IMR-90 (cell line): ENCODE data around the gene DNAJB8. TPM values are rescaled to one million over a fixed set of nuclear protein-coding genes. Genes with fewer than 3 reads are reported as not detected.

Experiments used
- ATAC-seq: fragments of 200-7000 bp; cut with Tn5 transposase; 2 replicates; pipeline ENCODE4 v1.9.1; 2020; ENCODE audit warnings: low read depth, mild to moderate bottlenecking, moderate library complexity
- BruUV-seq: library from RNA; stranded (reverse); fragments of 400-500 nt; replicated peaks from 2 replicates; lab custom pipeline; 2021; lab: Mats Ljungman, UMichigan
- CTCF ChIA-PET: fragments of 300-600 bp; formaldehyde crosslinking; extraction: SDS; loops from one replicate; lab custom pipeline; 2021; ENCODE audit warnings: antibody characterized with exemption; lab: Yijun Ruan, JAX
- POLR2A ChIA-PET: fragments of 300-600 bp; sonication (Branson Sonifier 250); formaldehyde crosslinking; loops from one replicate; lab custom pipeline; 2022; ENCODE audit warnings: antibody characterized with exemption; ENCODE audit not compliant: unreplicated experiment; lab: Charles Lee
- DNase-seq: peaks from one replicate; pipeline ENCODE4 v3.0.0; 2013
- H2AFZ ChIP-seq: replicated peaks from 2 replicates; pipeline ENCODE3; 2013; ENCODE audit warnings: low read length, mild to moderate bottlenecking; ENCODE audit not compliant: poor library complexity
- H2AK5ac ChIP-seq: 2 replicates; pipeline ENCODE4 v1.6.1; 2013; ENCODE audit warnings: low read depth, low read length, inconsistent platforms
- H2AK9ac ChIP-seq: replicated peaks from 2 replicates; pipeline ENCODE3; 2013; ENCODE audit warnings: mild to moderate bottlenecking, low read depth, low read length, moderate library complexity; ENCODE audit not compliant: poor library complexity
- H2BK120ac ChIP-seq: 2 replicates; pipeline ENCODE4 v1.6.1; 2013; ENCODE audit warnings: low read depth, low read length, inconsistent platforms
- H2BK15ac ChIP-seq: 3 replicates; pipeline ENCODE4 v1.6.1; 2013; ENCODE audit warnings: low read depth, low read length, inconsistent platforms
- H2BK20ac ChIP-seq: 2 replicates; pipeline ENCODE4 v1.6.1; 2013; ENCODE audit warnings: low read depth, mild to moderate bottlenecking, inconsistent platforms, low read length, moderate library complexity
- H2BK5ac ChIP-seq: 2 replicates; pipeline ENCODE4 v1.6.1; 2013; ENCODE audit warnings: mild to moderate bottlenecking, low read depth, low read length, inconsistent platforms; ENCODE audit not compliant: poor library complexity, severe bottlenecking
- H3K14ac ChIP-seq: replicated peaks from 2 replicates; pipeline ENCODE4 v1.6.1; 2013; ENCODE audit warnings: low read depth, low read length, inconsistent platforms
- H3K18ac ChIP-seq: 2 replicates; pipeline ENCODE4 v1.6.1; 2013; ENCODE audit warnings: low read depth, low read length, control low read depth
- H3K23ac ChIP-seq: 2 replicates; pipeline ENCODE4 v1.6.1; 2013; ENCODE audit warnings: low read depth, low read length, inconsistent platforms
- H3K27ac ChIP-seq: 2 replicates; pipeline ENCODE4 v1.5.1; 2013; ENCODE audit warnings: mild to moderate bottlenecking, control low read depth, low read length; ENCODE audit not compliant: insufficient read depth
- H3K27me3 ChIP-seq: 2 replicates; pipeline ENCODE4 v1.6.1; 2013; ENCODE audit warnings: low read length; ENCODE audit not compliant: control insufficient read depth, insufficient read depth
- H3K36me3 ChIP-seq: 2 replicates; pipeline ENCODE4 v1.6.1; 2013; ENCODE audit warnings: low read length, mixed read lengths; ENCODE audit not compliant: control insufficient read depth, insufficient read depth
- H3K4ac ChIP-seq: 2 replicates; pipeline ENCODE4 v1.6.1; 2013; ENCODE audit warnings: low read depth, low read length, inconsistent platforms
- H3K4me1 ChIP-seq: 2 replicates; pipeline ENCODE4 v1.6.1; 2013; ENCODE audit warnings: low read length, mixed read lengths; ENCODE audit not compliant: control insufficient read depth, insufficient read depth
- H3K4me2 ChIP-seq: 2 replicates; pipeline ENCODE4 v1.6.1; 2013; ENCODE audit warnings: low read depth, mild to moderate bottlenecking, control low read depth, low read length, moderate library complexity
- H3K4me3 ChIP-seq: 2 replicates; pipeline ENCODE4 v1.5.1; 2013; ENCODE audit warnings: low read depth, mild to moderate bottlenecking, control low read depth, low read length, moderate library complexity; ENCODE audit not compliant: insufficient read depth
- H3K56ac ChIP-seq: 2 replicates; pipeline ENCODE4 v1.6.1; 2013; ENCODE audit warnings: low read length, inconsistent platforms; ENCODE audit not compliant: insufficient read depth; ENCODE audit errors: extremely low read depth
- H3K79me1 ChIP-seq, 2 experiments: 2 replicates each; pipeline ENCODE4 v1.6.1; 2013; ENCODE audit warnings: low read length in 2 of 2, inconsistent platforms in 1 of 2, low read depth in 1 of 2
- H3K9ac ChIP-seq: 2 replicates; pipeline ENCODE4 v1.6.1; 2013; ENCODE audit warnings: low read depth, low read length, control low read depth
- H3K9me1 ChIP-seq: 2 replicates; pipeline ENCODE4 v1.6.1; 2013; ENCODE audit warnings: low read length, inconsistent platforms; ENCODE audit not compliant: insufficient read depth
- H3K9me3 ChIP-seq: 2 replicates; pipeline ENCODE4 v1.6.1; 2013; ENCODE audit warnings: low read length; ENCODE audit not compliant: control insufficient read depth, insufficient read depth
- H4K20me1 ChIP-seq: 2 replicates; pipeline ENCODE4 v1.6.1; 2013; ENCODE audit warnings: low read length, inconsistent platforms; ENCODE audit not compliant: insufficient read depth
- H4K5ac ChIP-seq: 2 replicates; pipeline ENCODE4 v1.6.1; 2013; ENCODE audit warnings: mild to moderate bottlenecking, low read depth, low read length, control low read depth
- H4K8ac ChIP-seq, 2 experiments: 2 replicates each; pipeline ENCODE4 v1.6.1; 2013; ENCODE audit warnings: low read depth in 2 of 2, low read length in 2 of 2, control low read depth in 1 of 2, inconsistent platforms in 1 of 2
- H4K91ac ChIP-seq: 2 replicates; pipeline ENCODE4 v1.6.1; 2013; ENCODE audit warnings: low read depth, low read length, inconsistent platforms; ENCODE audit not compliant: insufficient read depth
- CEBPB ChIP-seq: IDR thresholded peaks from 2 replicates; pipeline ENCODE4 v1.6.1; 2012; ENCODE audit warnings: low read depth, low read length, improper control_type of control experiment
- CHD1 ChIP-seq: IDR thresholded peaks from 2 replicates; pipeline ENCODE4 v1.6.1; 2012; ENCODE audit warnings: low read depth, low read length, improper control_type of control experiment
- CTCF ChIP-seq: conservative IDR thresholded peaks from 2 replicates; pipeline ENCODE4 v1.5.1; 2012; ENCODE audit warnings: mild to moderate bottlenecking, low read depth, low read length, improper control_type of control experiment
- MAFK ChIP-seq: IDR thresholded peaks from 2 replicates; pipeline ENCODE4 v1.6.1; 2012; ENCODE audit warnings: low read depth, low read length, improper control_type of control experiment
- RCOR1 ChIP-seq: IDR thresholded peaks from 2 replicates; pipeline ENCODE4 v1.6.1; 2012; ENCODE audit warnings: mild to moderate bottlenecking, low read length, improper control_type of control experiment; ENCODE audit not compliant: insufficient replicate concordance
- WGBS, 2 experiments: methylation state at CpG; one replicate each; pipeline versions ENCODE4 v1.1.5 to v1.1.7; 2013; ENCODE audit warnings: missing lambda C conversion rate in 2 of 2; ENCODE audit not compliant: insufficient read length in 1 of 2; ENCODE audit errors: extremely low coverage in 2 of 2; 5-methylcytosine and 5-hydroxymethylcytosine counted together
- dilution Hi-C: fragments of 300-500 bp; cut with HindIII; formaldehyde crosslinking; loops from one replicate; pipeline ENCODE4 v1.14.3; 2018; ENCODE audit warnings: low sequenced_read_pairs; ENCODE audit not compliant: unreplicated experiment
- in situ Hi-C: fragments of 300-500 bp; cut with MboI; formaldehyde crosslinking; loops from 3 replicates; pipeline ENCODE4 v1.14.3; 2019; ENCODE audit warnings: low sequenced_read_pairs, inconsistent platforms, mixed read lengths
- intact Hi-C: fragments of 100-400 bp; cut with micrococcal nuclease; formaldehyde crosslinking; loops from 2 replicates; pipeline ENCODE4 v1.10.0; 2022
- polyA plus RNA-seq, 3 experiments: library from polyadenylated mRNA; depleted of rRNA; stranded (reverse); fragments of >200 nt; gene quantifications; 2 replicates each; pipeline ENCODE4 v1.2.3, GENCODE V29; 2012; ENCODE audit warnings: low replicate concordance in 1 of 3
- total RNA-seq: library from RNA; depleted of rRNA; stranded (reverse); fragments of >200 nt; gene quantifications from 2 replicates; pipeline ENCODE4 v1.2.3, GENCODE V29; 2012

The DNAJB8 gene
- total and polyA plus RNA-seq, 2 of the 4 experiments (the other 2 are of a cell fraction) = not detected

DNA sequence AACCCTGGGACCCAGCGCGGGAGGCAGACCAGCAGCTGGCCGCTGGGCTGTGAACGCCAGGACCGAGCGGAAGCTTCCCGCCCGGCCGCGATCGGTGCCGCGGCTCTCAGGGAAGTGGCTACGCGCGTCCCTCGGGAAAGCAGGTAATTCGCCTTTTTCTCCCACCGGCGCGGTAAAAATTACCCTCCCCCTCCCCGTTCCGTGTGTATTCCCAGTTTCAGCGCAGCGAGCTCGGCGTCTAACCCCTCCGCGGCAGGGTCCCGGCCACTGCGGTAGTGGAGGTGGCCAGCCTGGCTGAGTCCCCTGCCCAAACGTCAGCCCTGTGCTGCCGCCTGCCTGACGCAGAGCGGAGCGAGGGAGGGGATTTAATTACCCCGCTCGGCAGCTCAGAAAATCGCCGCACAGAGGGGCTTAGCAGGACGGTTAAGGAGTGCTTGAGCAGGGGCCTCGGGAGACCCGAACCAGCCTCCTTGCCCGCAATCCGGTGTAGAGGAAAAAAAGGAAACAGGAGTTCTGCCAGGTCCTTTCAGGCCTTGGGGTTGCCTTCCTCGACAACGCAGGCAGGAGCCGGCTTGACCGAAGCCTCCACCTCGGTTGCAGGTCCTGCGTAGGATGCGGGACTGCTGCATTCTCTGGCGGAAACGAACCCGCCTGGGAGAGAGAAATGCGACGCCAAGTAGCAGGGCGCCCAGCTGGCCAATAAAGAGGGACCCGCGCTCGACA, 23.4 kb upstream of the DNAJB8 start:
- 17% methylated on average over 29 of the region's 61 CpGs; no CpG with 5 or more reads in 1 of the 2 experiments for WGBS, 2 experiments
- Histone ChIP-seq H4K8ac (no peak overlapping the region; a peak in 1 of 4 replicates), H2BK5ac (no peak overlapping the region), H3K4ac (no peak overlapping the region; the same call in 1 of the 2 replicates), H3K23ac (peak overlapping the region; percentile 25; the same call in 1 of the 2 replicates), H4K20me1 (peaks cover 10% of the 10 kb centered on the region; the same call in 1 of the 2 replicates), H2BK15ac (no peak overlapping the region), H3K9me1 (no peaks in the 10 kb centered on the region), H3K27ac (peak overlapping the region; percentile 70), H2AK5ac (no peak overlapping the region), H2AFZ (peak overlapping the region; percentile 93), H4K5ac (no peak overlapping the region), H4K91ac (no peak overlapping the region; the same call in 1 of the 2 replicates), H3K9ac (peak overlapping the region; percentile 79), H3K56ac (no peak overlapping the region), H3K4me2 (peak overlapping the region; percentile 84), H3K27me3 (peaks cover 42% of the 10 kb centered on the region; the same call in 1 of the 2 replicates), H3K14ac (no peak overlapping the region), H3K36me3 (peaks cover 5% of the 10 kb centered on the region), H3K4me3 (peak overlapping the region; percentile 52), H3K18ac (no peak overlapping the region), H3K79me1 (peaks cover 5 to 25% of the 10 kb centered on the region in 2 experiments; a peak in 3 of 4 replicates), H2BK20ac (no peak overlapping the region), H2BK120ac (0 out of 2 replicates have a peak overlapping the region, but pooled peaks have one; percentile 5), H3K9me3 (no peaks in the 10 kb centered on the region), H2AK9ac (peak overlapping the region; percentile 43), H3K4me1 (peaks cover 7% of the 10 kb centered on the region)
- ATAC-seq (no peak), DNase-seq (no peak)
- no peak for TF ChIP-seq CHD1
- TF ChIP-seq MAFK = no peak
- TF ChIP-seq CTCF = no peak
- TF ChIP-seq RCOR1 = no peak
- TF ChIP-seq CEBPB = no peak
- ChIA-PET POLR2A (no interaction called here), CTCF (interaction anchor here (0.5 kb wide), 1 partner anchor 190 kb away, joined by 4 read pairs; no protein-coding TSS in a partner anchor)
- in situ Hi-C loops (loop anchor here (5.0 to 10.0 kb wide), 2 partner anchors 318 to 395 kb away; no protein-coding TSS in a partner anchor), intact Hi-C loops (loop anchor here (2.0 kb wide), 1 partner anchor 97 kb away; no protein-coding TSS in a partner anchor), dilution Hi-C loops (no loop called here)
- no TSS peak for BruUV-seq
